HepG2 (cell line): ENCODE measurements around the gene GP9.

ENCODE experiments used
- ATF2 ChIP-seq: sonication (generic); formaldehyde crosslinking; IDR thresholded peaks from 2 replicates; pipeline ENCODE4 v1.4.0; 2020; ENCODE audit warnings: missing genetic modification reagents
- FOXK2 ChIP-seq: fragments of 450-650 bp; IDR thresholded peaks from 2 replicates; pipeline ENCODE4 v1.6.1; 2016
- POLR2A ChIP-seq, 2 experiments: IDR thresholded peaks; 2 replicates each; pipeline ENCODE4 v1.6.1; 2011; ENCODE audit warnings: low read depth in 2 of 2, low read length in 2 of 2, mild to moderate bottlenecking in 1 of 2, moderate library complexity in 1 of 2; ENCODE audit not compliant: insufficient read depth in 1 of 2
- POLR2G ChIP-seq: fragments of 200-400 bp; formaldehyde crosslinking; IDR thresholded peaks from 2 replicates; pipeline ENCODE4 v1.6.1; 2018; ENCODE audit warnings: mild to moderate bottlenecking, low read depth, low read length, moderate library complexity
- RFX5 ChIP-seq: IDR thresholded peaks from 2 replicates; pipeline ENCODE4 v1.6.1; 2011; ENCODE audit warnings: low read depth, low read length, improper control_type of control experiment
- STAG1 ChIP-seq: sonication (generic); formaldehyde crosslinking; IDR thresholded peaks from 2 replicates; pipeline ENCODE4 v1.4.0; 2020; ENCODE audit warnings: missing genetic modification reagents
- TFAP4 ChIP-seq: sonication (generic); IDR thresholded peaks from 2 replicates; pipeline ENCODE4 v1.6.1; 2016; ENCODE audit warnings: low read depth, borderline replicate concordance
- ZNF530 ChIP-seq: sonication (generic); formaldehyde crosslinking; IDR thresholded peaks from 2 replicates; pipeline ENCODE4 v1.5.0; 2020; ENCODE audit warnings: low read depth, mild to moderate bottlenecking, missing genetic modification reagents

- TF ChIP-seq FOXK2 (no peak), POLR2G (no peak), ZNF530 (CRISPR knock-in tag) (no peak), STAG1 (CRISPR knock-in tag) (no peak), RFX5 (no peak), POLR2A (IDR thresholded peaks at IDR 0.05; ENCODE audit: insufficient read depth in 1 of 2, low read depth in 2 of 2, low read length in 2 of 2) (no peak), TFAP4 (no peak), ATF2 (CRISPR knock-in tag) (no peak)
Measured at GRCh38 chr3:129013491-129013891, 47.1 kb upstream of the GP9 start.
